ENCODE results near the gene MIGA1. TPM values are rescaled to one million over a fixed set of nuclear protein-coding genes. Genes with fewer than 3 reads are reported as not detected.
"Not testable (repeated sequence)": the region's sequence is repeated elsewhere in the genome, so short reads cannot be mapped to it uniquely, and the experiment has no call there.

Gene MIGA1
- total RNA-seq, 1 donor from 2014 or later = 10.8 TPM

- H3K9me3 ChIP-seq = no peaks in the 10 kb centered on the region
- H3K4me1 ChIP-seq = no peaks in the 10 kb centered on the region
- no peaks in the 10 kb centered on the region for H3K27me3 ChIP-seq
- H3K27ac ChIP-seq = no peak overlapping the region
- H3K4me3 ChIP-seq = no peak overlapping the region
- peaks cover 0 to 15% of the 10 kb centered on the region in 2 donors for H3K36me3 ChIP-seq
- intact Hi-C loops (cut with DNase I) = no loop called here
- TF ChIP-seq, protein P1, sequence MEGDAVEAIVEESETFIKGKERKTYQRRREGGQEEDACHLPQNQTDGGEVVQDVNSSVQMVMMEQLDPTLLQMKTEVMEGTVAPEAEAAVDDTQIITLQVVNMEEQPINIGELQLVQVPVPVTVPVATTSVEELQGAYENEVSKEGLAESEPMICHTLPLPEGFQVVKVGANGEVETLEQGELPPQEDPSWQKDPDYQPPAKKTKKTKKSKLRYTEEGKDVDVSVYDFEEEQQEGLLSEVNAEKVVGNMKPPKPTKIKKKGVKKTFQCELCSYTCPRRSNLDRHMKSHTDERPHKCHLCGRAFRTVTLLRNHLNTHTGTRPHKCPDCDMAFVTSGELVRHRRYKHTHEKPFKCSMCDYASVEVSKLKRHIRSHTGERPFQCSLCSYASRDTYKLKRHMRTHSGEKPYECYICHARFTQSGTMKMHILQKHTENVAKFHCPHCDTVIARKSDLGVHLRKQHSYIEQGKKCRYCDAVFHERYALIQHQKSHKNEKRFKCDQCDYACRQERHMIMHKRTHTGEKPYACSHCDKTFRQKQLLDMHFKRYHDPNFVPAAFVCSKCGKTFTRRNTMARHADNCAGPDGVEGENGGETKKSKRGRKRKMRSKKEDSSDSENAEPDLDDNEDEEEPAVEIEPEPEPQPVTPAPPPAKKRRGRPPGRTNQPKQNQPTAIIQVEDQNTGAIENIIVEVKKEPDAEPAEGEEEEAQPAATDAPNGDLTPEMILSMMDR (IDR thresholded peaks at IDR 0.05) = no peak
- TF ChIP-seq POLR2A (IDR thresholded peaks at IDR 0.05) = no peak
- no peak for TF ChIP-seq POLR2AphosphoS5 (IDR thresholded peaks at IDR 0.05; ENCODE audit: insufficient read depth in 1 of 2, low read depth in 1 of 2)
- DNase-seq (ENCODE audit: extremely low spot score in 2 of 2) = no peak
Measured at GRCh38 chr1:77797991-77798390, 18.5 kb downstream of the MIGA1 start.

GRCh38 chr1:77802026-77802425, 22.6 kb downstream of the MIGA1 start:
- no peak overlapping the region for H3K4me3 ChIP-seq
- H3K9me3 ChIP-seq = no peaks in the 10 kb centered on the region
- intact Hi-C loops (cut with DNase I) = no loop called here
- DNase-seq (ENCODE audit: extremely low spot score in 2 of 2) = no peak
- no peaks in the 10 kb centered on the region for H3K4me1 ChIP-seq
- no peaks in the 10 kb centered on the region for H3K27me3 ChIP-seq
- no peak overlapping the region for H3K27ac ChIP-seq
- no peak for TF ChIP-seq POLR2AphosphoS5 (IDR thresholded peaks at IDR 0.05; ENCODE audit: insufficient read depth in 1 of 2, low read depth in 1 of 2)
- peaks cover 0 to 29% of the 10 kb centered on the region in 2 donors for H3K36me3 ChIP-seq

GRCh38 chr1:77803371-77803770, 23.9 kb downstream of the MIGA1 start:
- intact Hi-C loops (cut with DNase I) = no loop called here
- TF ChIP-seq POLR2AphosphoS5 (IDR thresholded peaks at IDR 0.05; ENCODE audit: insufficient read depth in 1 of 2, low read depth in 1 of 2) = no peak
- TF ChIP-seq, protein P1 (IDR thresholded peaks at IDR 0.05) = no peak
- no peak for TF ChIP-seq POLR2A (IDR thresholded peaks at IDR 0.05)
- peaks cover 0 to 41% of the 10 kb centered on the region in 2 donors for H3K36me3 ChIP-seq
- H3K4me3 ChIP-seq = no peak overlapping the region
- H3K9me3 ChIP-seq = no peaks in the 10 kb centered on the region
- no peaks in the 10 kb centered on the region for H3K27me3 ChIP-seq
- no peak for DNase-seq (ENCODE audit: extremely low spot score in 2 of 2)
- no peaks in the 10 kb centered on the region for H3K4me1 ChIP-seq
- no peak overlapping the region for H3K27ac ChIP-seq

- DNase-seq (ENCODE audit: extremely low spot score in 2 of 2); H3K27me3 ChIP-seq; H3K4me1 ChIP-seq; H3K4me3 ChIP-seq; intact Hi-C loops (cut with DNase I); H3K27ac ChIP-seq; H3K9me3 ChIP-seq: not testable (repeated sequence)
- peaks cover 0 to 42% of the 10 kb centered on the region in 2 donors for H3K36me3 ChIP-seq
Measured at GRCh38 chr1:77809787-77810462, 30.5 kb downstream of the MIGA1 start.

DNA sequence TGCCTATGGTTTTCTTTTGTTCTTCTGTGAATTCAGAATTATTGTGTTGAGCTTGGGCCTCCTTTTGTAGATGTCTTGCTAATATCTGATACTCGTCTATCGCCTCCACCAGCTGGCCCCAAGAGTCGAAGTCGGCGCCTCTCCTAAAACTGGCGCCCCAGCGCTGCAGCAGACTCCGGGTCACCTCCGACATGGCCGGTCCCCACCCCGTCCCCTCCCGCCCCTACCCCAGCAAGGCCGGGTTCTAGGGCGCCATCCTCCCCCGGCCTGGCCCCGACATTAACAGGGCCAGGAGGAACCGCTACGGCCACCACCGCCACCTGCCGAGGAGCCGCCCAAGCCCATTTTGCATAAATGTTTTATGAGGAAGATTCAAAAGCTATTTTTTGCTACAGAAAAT, 32.1 kb downstream of the MIGA1 start:
- H3K9me3 ChIP-seq; H3K27ac ChIP-seq; intact Hi-C loops (cut with DNase I); H3K4me1 ChIP-seq; H3K4me3 ChIP-seq; H3K27me3 ChIP-seq; DNase-seq (ENCODE audit: extremely low spot score in 2 of 2): not testable (repeated sequence)
- peaks cover 0 to 54% of the 10 kb centered on the region in 2 donors for H3K36me3 ChIP-seq

- Histone ChIP-seq H3K4me3 (no peak overlapping the region), H3K27me3 (no peaks in the 10 kb centered on the region), H3K4me1 (no peaks in the 10 kb centered on the region), H3K27ac (no peak overlapping the region), H3K9me3 (no peaks in the 10 kb centered on the region), H3K36me3 (peaks cover 0 to 35% of the 10 kb centered on the region in 2 donors)
- intact Hi-C loops (cut with DNase I) = no loop called here
- TF ChIP-seq POLR2A (IDR thresholded peaks at IDR 0.05) = no peak
- TF ChIP-seq POLR2AphosphoS5 (IDR thresholded peaks at IDR 0.05; ENCODE audit: insufficient read depth in 1 of 2, low read depth in 1 of 2) = no peak
- TF ChIP-seq, protein P1 (IDR thresholded peaks at IDR 0.05) = no peak
- DNase-seq (ENCODE audit: extremely low spot score in 2 of 2) = no peak
Measured at GRCh38 chr1:77817368-77818209, 38.1 kb downstream of the MIGA1 start.

Data from vagina (tissue), 2 donors.